Measurements from ENCODE around the gene S1PR1.

DNA sequence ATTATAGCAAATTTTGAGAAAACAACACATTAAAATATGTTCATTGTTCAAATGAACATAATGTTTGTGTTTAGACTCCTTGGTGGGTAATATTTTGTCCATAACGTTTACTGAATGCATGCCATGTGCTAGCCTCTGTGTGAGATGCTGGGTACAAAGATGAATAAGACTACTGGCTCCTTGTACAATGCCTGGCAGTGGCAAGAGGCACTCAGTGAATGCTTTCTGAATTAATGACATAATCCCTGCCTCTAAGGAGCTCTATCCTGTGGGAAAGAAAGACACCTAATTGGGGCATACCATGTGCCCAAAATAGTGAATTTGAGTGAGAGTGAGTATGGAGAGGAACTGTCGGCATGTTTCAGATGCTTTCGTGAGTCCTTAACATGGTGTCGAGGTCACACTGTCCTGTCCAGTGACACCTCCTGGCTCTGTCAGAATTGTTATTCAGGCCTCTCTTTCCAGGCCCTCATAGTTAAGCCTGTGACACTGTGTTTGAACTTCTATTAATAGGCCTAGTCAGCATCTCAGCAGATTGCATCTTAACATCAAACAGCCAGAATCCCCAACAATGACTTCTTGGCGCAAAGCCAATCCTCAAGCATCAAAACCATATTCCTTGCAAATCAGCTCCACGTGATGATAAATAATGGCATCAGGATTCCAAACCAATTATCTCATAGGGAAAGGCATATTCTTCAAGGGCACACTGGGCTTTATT, 32.8 kb upstream of the S1PR1 start:
- TF ChIP-seq, protein P1, sequence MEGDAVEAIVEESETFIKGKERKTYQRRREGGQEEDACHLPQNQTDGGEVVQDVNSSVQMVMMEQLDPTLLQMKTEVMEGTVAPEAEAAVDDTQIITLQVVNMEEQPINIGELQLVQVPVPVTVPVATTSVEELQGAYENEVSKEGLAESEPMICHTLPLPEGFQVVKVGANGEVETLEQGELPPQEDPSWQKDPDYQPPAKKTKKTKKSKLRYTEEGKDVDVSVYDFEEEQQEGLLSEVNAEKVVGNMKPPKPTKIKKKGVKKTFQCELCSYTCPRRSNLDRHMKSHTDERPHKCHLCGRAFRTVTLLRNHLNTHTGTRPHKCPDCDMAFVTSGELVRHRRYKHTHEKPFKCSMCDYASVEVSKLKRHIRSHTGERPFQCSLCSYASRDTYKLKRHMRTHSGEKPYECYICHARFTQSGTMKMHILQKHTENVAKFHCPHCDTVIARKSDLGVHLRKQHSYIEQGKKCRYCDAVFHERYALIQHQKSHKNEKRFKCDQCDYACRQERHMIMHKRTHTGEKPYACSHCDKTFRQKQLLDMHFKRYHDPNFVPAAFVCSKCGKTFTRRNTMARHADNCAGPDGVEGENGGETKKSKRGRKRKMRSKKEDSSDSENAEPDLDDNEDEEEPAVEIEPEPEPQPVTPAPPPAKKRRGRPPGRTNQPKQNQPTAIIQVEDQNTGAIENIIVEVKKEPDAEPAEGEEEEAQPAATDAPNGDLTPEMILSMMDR (IDR thresholded peaks at IDR 0.05) = no peak
- no peak for TF ChIP-seq POLR2A (IDR thresholded peaks at IDR 0.05)

All from heart left ventricle (tissue), 13 donors.